K562 (cell line): ENCODE measurements around the gene BCKDHB.

Experiments used
- CHD2 ChIP-seq: IDR thresholded peaks from 2 replicates; pipeline ENCODE4 v1.6.1; 2011; ENCODE audit warnings: low read depth, low read length
- CTCF ChIP-seq, 3 experiments: IDR thresholded peaks in 2 of 3; conservative IDR thresholded peaks in 1 of 3; 2 replicates each; pipeline ENCODE4 v1.5.1; 2011 to 2012; ENCODE audit warnings: low read length in 3 of 3, mild to moderate bottlenecking in 3 of 3, control low read depth in 2 of 3, improper control_type of control experiment in 1 of 3, inconsistent platforms in 1 of 3, low read depth in 1 of 3, mixed read lengths in 1 of 3, moderate library complexity in 1 of 3; ENCODE audit not compliant: insufficient read depth in 2 of 3
- FOXM1 ChIP-seq, 2 experiments: fragments of 450-650 bp in 1 of 2; sonication (generic) in 1 of 2; formaldehyde crosslinking in 1 of 2; IDR thresholded peaks; 2 replicates each; pipeline versions ENCODE4 v1.6.1 to v1.9.0; 2017 to 2022; ENCODE audit warnings: low read depth in 2 of 2, mild to moderate bottlenecking in 2 of 2, missing genetic modification reagents in 1 of 2, moderate library complexity in 1 of 2
- HCFC1 ChIP-seq: IDR thresholded peaks from 2 replicates; pipeline ENCODE4 v1.6.1; 2012; ENCODE audit warnings: low read depth, low read length, improper control_type of control experiment
- HNRNPK ChIP-seq: fragments of 200-400 bp; formaldehyde crosslinking; IDR thresholded peaks from one replicate; pipeline ENCODE4 v1.6.1; 2018; ENCODE audit warnings: mild to moderate bottlenecking, low read depth, low read length; ENCODE audit not compliant: poor library complexity, severe bottlenecking
- MAFK ChIP-seq: IDR thresholded peaks from 2 replicates; pipeline ENCODE4 v1.6.1; 2011; ENCODE audit warnings: low read length, improper control_type of control experiment
- MXI1 ChIP-seq: IDR thresholded peaks from 2 replicates; pipeline ENCODE4 v1.6.1; 2011; ENCODE audit warnings: low read depth, mild to moderate bottlenecking, improper control_type of control experiment, low read length
- POLR2A ChIP-seq: fragments of 450-650 bp; conservative IDR thresholded peaks from 2 replicates; pipeline ENCODE4 v1.6.1; 2016
- RBBP5 ChIP-seq: fragments of 200-600 bp; sonication (generic); IDR thresholded peaks from 2 replicates; pipeline ENCODE4 v1.6.1; 2012; ENCODE audit warnings: borderline replicate concordance, mild to moderate bottlenecking, low read length, control low read depth, inconsistent platforms; ENCODE audit not compliant: insufficient read depth, poor library complexity, severe bottlenecking
- SIN3A ChIP-seq, 2 experiments: fragments of 150-350 bp in 1 of 2; IDR thresholded peaks; 2 replicates each; pipeline ENCODE4 v1.6.1; 2011 to 2016; ENCODE audit warnings: borderline replicate concordance in 2 of 2, low read depth in 2 of 2, low read length in 2 of 2, mild to moderate bottlenecking in 2 of 2, moderate library complexity in 2 of 2; ENCODE audit not compliant: control insufficient read depth in 1 of 2
- SRF ChIP-seq, 2 experiments: fragments of 250-450, 450-650 bp in 1 of 2; sonication (Bioruptor Pico) in 1 of 2; sonication (generic) in 1 of 2; formaldehyde crosslinking; IDR thresholded peaks; 2 replicates each; pipeline versions ENCODE4 v1.5.0 to v1.5.1; 2020 to 2022; ENCODE audit warnings: mild to moderate bottlenecking in 1 of 2, missing genetic modification reagents in 1 of 2

- TF ChIP-seq HNRNPK (no peak), MXI1 (no peak), CHD2 (no peak), CTCF (IDR thresholded peaks at IDR 0.05 in 2 of 3, conservative IDR thresholded peaks at IDR 0.05 in 1 of 3; ENCODE audit: insufficient read depth in 2 of 3, low read depth in 1 of 3, low read length in 3 of 3) (no peak), SRF (CRISPR knock-in tag; IDR thresholded peaks at IDR 0.05) (no peak), HCFC1 (no peak), SIN3A (IDR thresholded peaks at IDR 0.05; ENCODE audit: borderline replicate concordance in 2 of 2, control insufficient read depth in 1 of 2, low read depth in 2 of 2, low read length in 2 of 2) (no peak), MAFK (no peak), FOXM1 (IDR thresholded peaks at IDR 0.05; ENCODE audit: low read depth) (no peak), FOXM1 (CRISPR knock-in tag; IDR thresholded peaks at IDR 0.05; ENCODE audit: low read depth) (no peak), RBBP5 (no peak), POLR2A (no peak)
These were observed 55.0 kb downstream of the BCKDHB start for GRCh38 chr6:80161434-80161833.
